ENCODE measurements around the gene HIVEP2.

The HIVEP2 gene

DNA sequence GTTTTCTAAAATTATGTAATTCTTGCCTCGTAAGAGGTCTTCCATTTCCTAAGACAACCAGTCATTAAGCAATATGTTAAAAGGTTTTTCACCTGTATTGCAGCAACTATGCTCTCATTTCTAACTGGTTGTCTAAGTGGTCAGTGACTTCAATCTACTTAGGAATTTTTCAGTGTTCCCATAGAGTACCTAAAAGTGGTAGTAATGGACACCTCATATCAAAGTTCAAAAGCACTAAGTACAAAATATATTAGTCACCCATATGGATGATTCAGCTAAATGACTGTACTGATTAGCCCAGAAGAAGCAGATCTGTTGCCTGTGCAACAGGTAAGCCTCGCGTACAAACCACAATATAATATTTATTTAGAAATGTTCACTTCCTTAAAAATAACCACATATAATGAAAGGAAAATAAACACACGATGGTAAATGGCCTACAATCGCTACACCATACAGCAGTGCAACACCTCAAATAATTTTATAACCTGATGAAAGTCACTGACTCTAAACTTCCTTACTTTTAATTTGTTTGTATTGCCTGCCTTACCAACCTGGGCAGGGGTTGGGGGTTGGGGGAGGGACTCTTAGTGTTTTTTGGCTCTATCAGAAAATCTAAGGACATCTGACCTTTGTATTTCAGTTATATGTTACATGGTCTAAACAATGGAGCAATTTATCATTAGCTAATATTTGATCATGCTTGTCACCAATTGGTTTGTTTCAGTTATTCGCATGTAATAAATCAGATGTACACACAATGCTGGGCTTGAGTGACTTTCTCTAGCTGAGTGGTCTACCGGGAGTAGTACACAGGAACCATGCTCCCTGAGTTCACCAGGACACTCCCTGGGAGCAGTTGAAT is 105.9 kb downstream of the HIVEP2 start:
- DNase-seq: no peak

DNA sequence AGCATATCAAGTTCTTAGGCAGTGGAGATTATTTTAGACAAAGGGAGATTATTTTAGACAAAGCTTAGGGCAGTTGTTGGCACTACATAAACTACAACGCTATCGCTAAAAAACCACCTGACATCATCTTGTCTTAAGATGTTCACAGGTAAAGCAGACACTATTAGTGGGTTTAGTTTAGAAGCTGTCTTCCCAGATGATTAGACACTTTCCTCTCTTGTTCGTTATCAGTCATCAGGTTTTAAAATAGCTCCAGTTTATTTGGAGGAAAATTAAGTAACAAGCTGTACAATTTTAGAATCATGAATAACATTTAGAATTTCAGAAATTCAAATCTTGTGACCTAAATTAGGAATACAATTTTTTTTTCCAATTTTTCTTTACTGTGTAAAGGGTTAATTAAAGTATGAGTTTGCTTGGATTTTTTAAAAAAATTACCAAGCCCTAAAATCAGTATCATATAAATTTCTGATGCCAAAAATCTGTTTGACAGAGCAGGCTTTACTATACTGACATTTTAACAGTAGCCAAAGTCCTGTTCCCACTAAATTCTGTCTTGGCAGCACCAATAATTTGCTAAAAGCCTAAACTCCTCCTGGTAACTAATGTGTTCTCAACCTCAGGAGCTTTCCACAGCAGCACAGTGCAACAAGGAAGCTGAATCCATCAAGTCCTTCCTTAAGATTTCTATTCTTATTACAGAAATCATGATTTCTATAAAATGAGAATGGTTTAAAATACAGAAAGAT is 109.0 kb downstream of the HIVEP2 start:
- DNase-seq: peak in 1 of 2 experiments; percentile 8

DNA sequence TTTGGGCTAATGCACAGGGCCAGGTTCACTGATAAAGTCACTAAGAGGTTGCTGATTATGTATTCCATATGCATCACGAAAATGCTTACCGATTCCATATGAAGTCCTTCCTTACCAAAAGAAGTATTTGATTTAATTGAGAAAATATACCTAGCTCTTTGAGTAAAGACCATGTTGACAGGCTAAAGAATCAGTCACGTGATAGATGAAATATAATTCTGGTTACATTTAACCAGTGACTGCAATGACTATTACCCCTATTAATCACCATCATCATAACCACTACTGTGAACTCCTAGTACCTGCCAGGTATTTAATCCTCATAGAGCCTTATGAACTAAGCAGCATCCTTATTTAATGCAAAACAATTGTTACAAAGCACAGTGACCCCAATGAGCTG is 110.1 kb downstream of the HIVEP2 start:
- DNase-seq: no peak

DNA sequence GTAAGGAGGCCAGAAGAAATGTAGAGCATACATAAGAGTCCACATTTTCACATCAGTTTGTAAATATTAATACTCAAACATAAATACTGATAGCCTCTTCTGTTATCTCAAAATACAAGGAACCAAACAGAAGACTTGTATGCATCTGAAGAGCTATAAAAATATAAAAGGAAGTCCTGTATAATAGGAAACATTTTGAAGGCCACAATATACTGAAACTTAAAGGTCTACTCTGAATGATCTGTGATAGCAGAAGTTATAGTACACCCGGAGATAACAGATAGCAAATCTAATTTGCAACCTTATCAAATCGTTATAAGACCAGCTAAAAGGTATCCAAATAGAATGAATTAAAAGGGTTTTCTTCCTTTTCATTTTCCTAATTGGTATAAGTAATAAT is 111.2 kb downstream of the HIVEP2 start:
- DNase-seq: no peak

DNA sequence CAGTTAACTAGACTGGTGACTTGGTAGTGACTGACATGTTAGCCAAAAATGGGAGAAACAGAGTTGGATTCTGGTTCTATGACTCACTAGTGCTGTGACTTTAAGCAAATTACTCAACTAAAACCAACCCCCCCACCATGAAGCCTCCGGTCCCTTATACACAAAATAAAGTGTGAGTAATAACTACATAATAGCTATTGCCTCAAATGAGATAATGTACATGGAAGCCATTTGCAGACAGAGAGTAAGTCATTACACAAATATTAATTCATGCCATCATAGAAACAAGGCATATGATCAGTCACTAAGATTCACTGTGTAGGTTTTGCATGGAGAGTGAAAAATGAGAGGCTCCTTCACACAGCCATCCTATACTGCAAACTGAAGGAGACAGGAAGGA is 111.9 kb downstream of the HIVEP2 start:
- DNase-seq: no peak

DNA sequence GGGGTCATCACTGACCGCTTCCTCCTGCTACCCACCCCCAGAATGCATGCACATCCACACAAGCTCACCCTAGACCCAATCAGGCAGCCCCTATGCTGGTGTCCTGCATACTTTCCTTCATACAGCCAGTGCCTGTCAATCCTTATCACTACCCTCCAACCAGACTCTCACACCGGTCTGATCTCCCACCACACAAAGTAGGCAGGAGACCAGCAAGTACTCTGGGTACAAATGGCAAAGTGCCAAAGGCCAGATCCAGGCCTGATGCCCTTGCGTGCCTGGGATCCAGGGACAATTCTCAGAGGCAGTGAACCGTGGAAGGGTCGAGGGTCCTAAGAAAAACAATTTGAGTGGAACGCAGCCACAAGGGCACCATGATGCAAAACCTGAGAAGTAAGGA is 114.2 kb downstream of the HIVEP2 start:
- DNase-seq: no peak

DNA sequence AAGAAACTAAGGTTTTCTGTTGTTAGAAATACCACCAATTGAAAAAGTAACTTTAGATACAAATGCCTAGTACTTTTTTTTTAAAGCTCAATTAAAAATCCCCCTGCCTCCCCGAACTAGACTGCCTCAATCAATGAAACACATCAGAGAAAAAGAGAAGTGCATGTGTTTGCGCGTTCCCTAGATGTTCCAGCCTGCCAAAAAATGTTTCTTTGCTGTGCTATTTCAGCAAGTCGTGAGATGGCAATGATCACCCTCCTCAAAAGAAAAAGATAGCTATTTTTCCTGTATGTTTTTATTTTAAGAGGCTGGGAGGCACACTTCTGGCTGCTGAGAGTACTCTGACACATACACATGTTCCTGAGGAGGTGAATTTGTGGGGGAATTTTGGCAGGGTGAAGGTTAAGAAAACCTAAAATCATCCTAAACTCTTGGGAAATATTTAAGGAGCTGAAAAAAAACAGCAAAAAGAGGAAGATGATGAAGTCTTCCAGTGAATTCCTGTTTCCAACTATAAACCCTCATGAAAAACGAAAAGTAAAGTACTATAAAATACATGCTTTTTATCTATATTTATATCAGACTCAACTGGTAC is 114.8 kb downstream of the HIVEP2 start:
- DNase-seq: no peak

DNA sequence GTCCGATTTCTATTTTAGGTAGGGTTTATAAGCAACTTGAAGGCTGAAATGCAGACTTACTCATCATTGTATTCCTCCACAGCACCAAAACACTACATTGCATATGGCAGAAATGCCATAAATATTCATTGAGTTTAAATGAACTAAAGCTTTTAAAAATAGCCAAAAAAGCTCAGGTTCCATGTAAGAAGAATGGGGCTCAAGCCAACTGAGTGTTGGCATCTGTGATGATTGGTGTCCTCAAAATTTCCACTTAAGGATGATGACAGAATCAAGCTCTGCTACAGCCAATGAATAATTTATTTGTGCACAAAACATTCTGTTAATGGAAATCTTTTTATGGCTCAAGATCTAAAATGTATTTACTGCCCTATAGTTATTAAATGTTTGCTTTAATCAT is 115.4 kb downstream of the HIVEP2 start:
- no peak for DNase-seq

DNA sequence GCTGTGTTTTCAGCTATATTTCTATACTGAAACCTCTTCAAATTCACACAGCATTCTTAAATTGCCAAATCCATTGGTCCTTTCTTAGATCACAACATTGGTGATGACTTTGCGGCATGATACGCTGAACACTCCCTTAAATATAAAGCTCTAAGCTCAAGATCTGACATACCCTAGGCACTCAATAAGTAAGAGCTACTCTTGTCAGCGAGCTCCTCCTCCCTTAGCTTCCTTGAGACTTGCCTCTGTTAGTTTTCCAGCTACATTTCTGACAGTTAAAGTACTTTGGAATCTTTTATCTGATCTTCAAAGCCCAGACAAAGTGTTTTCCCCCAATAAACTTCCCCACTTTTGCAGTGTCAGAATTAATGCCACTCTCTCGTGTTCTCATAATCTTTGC is 117.0 kb downstream of the HIVEP2 start:
- no peak for DNase-seq

DNA sequence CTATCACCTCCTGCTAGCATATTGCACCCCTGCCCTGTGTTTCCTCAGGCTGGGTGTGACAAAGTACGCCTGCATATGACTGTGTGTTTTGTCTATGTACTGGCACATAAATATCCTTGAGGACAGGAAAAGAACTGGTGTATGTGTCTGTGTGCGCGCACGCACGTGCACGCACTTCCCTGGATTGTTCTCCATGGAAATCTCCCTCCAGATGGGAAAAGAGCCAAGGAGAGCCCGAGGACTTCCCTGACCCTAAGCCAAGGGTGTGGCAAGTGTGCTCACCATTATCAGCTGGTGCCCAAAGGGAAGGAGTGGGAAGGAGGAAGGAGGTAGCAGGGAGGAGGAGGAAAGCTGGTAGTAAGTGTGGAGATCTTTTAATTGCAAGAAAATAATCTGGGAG is 117.6 kb downstream of the HIVEP2 start:
- no peak for DNase-seq

DNA sequence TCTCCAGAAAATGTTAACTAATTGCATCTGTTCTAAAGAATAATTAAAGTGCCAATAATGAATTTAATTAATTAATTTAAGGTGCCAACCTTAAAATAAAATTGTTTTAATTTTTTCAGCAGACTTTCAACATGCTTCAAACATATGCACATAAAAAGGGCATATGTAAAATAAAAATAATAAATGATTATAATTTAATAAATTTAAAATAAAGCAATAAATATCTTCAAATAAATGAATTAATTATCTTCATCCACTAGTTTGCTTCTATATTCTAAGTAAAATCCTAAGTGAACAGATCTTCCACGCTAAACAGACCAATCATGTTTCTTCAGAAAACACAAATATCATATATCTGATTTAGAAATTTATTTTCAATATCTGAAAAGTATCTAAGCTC is 119.2 kb downstream of the HIVEP2 start:
- DNase-seq: no peak

DNA sequence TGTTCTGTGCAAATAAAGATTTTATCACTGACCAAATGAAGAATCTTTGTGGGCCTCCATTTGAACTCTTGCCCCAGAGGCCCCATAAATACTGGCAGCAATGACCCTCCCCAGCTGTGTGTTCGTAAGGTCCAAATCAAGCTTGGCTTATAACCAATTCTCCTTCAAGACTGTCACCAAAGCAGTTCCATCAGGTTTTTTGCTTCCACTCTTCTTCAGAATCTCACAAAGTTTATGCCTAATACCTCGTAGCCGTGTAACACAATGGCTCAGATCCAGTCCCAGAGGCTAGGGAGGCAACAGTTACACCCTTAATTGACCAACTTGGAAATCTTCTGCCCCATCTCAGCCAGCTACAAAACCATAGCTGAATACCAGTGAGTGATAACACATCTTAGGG is 120.5 kb downstream of the HIVEP2 start:
- no peak for DNase-seq

DNA sequence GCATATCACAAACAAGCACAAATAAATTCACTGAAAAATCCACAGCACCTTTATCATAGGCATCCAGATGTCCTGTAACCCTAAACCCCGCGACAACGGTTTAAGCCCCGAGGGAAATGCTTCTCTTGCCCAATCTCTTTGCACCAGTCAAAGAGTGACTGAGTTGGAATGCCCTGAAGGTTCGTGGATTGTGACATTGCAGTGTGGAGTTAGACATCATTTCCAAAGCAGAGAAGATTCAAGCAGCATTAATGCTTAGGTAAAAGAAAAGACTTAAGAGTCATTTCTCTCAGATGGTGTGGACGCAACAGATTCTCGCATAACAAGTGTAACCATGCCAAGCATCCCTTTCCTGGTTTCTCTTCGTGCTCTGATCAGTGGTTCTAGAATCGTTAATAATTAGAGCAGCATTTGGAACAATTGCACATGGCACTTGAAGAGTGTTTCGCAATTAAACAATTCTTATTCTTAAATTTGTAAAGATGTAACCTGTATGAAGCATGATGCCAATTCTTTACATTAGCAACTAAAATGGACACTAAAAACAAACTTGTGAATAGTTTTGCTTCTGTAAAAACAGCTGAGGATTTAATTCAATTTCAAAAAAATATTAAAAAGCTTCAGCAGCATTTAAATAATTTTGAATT is 121.6 kb downstream of the HIVEP2 start:
- no peak for DNase-seq

DNA sequence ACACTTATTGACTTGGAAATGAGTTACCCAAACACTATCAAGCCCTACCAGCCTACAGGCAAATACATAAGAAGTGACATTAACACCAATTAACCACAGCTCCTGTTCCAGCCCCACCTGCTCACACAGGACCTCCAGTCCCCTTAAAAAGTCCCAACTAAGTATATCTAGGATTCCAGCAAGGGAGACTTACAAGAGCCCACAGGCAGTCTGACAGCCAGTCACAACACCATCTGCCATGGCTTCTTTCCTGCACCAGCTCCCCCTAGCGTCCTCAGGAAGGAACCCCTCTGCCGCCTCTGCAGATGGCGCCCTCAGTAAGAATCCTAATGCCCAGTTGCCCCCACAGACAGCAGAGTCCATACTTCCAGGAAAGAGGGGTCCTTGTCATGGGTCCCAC is 122.1 kb downstream of the HIVEP2 start:
- DNase-seq: peak; percentile 41 to 77

DNA sequence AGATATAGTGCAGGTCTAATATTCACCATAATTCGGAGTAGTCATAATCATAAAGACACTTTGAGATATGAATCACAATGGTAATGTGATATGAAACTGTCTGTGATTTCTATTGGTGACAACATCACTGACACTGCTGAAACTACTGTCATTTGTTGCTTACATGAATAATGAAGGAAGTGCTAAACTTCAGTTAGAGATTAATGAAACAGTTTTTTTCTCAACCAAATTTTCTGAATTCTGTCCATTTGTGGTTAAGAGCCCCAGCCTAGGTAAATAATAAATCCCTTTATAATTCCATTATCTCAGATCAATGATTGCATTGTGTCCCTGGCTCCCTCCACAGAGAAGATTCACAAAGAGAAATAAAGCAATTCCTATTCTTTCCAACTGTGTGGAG is 122.6 kb downstream of the HIVEP2 start:
- no peak for DNase-seq

DNA sequence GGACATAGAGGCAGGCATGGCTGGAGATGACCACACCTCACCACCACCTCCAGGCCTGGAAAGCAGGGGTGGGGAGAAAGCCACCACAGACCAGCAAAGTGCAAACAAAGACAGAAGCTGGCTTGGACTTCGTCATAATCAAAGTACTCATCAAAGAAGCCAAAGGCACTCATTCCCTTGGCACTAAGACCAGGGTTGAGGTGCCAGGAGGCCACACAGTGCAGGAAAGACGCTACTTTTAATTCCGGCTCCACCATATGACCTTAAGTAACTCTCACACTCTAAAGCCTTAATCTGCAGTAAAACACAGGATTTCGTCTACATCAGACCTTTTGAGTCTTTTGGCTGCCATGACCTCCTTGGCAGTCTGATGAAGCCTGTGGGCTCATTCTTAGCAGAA is 123.1 kb downstream of the HIVEP2 start:
- peak; percentile 47 to 86 for DNase-seq

DNA sequence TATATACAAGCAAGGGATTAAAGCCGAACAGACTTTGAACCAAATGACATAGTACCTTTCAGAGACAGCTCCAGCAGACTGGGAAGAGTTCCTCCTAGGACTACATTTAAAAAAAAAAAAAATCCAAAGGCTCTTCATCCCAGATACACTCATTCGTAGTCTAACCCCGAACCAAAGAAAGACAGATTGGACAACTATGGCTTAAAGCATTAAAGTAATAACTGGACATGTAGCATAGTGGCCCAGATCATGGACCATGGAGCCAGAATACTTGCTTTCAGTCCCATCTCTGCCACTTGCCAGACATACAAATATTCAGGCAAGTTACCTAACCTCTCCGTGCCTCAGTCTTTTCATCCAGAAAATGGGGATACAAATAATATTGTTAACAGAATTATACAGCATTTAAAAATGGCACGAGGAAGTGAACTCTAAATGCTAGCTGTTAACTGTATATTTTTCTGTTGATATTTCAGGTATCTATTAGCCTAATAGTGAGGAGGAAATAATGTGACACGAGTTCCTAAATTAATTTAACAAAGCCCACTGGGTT is 123.7 kb downstream of the HIVEP2 start:
- peak in 1 of 2 experiments; percentile 41 for DNase-seq

DNA sequence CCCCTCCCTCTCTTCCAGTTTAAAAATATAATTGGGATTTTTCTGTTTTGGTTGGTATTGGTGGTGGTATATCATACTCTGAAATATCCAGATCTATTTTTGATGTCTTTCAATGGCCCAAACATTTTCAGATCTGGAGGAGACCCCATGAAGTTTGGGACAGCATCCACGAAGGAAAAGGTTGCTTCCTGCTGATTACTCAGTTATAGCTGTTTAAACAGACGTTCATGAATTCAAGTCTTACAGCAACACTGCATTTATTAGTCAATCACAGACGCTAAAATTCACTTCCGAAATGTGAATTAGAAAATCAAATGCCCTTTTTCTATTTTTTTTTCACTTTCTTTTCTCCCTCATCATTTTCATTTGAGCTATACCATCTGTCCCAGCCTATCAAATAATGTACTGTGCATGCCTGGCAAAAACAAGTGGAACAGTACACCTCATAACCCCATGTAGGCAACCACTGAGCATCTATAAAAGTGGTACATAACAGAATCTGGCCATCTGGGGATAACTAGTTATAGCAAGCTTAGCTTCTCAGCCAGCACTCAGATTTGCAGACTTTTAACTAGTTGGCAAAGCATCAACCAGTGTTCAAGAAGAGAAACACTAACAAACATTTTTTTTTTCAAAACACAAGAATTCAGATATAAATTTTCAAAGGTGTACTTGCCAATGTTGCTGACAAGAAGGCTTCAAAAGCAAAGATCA is 124.5 kb downstream of the HIVEP2 start:
- peak; percentile 21 to 73 for DNase-seq

DNA sequence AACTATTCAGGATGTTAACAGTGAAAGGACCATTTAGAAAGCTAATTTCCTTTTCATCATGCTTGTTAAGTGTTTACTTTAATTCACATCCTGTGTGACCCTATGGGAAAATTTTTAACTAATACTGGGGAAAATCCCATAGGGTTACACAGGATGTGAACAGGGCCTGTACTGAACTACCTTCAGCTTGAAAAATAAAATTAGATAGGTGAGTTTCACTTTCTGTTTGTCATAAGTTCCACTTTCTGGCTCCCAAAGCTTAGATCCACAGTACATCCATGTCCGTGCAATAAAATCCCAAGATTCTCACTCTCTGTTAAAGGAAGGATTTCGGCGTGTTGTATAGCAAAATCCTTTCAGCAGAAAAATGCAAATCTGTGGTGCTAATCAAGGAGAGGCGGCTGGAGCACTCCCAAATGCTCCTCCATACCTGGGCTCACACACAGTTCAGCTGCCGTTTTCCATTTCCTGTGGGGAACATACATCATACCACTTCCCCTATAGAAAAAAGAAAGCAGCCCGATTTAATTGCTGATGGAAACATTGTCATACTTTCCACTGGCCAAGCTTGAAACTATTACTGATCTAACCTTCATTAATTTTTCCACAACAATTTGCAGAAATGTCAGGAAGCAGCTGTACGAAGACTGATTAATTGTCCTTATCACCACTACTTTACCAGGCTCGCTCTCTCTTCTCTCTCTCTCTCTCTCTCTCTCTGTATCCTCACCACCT is 125.2 kb downstream of the HIVEP2 start:
- no peak for DNase-seq

DNA sequence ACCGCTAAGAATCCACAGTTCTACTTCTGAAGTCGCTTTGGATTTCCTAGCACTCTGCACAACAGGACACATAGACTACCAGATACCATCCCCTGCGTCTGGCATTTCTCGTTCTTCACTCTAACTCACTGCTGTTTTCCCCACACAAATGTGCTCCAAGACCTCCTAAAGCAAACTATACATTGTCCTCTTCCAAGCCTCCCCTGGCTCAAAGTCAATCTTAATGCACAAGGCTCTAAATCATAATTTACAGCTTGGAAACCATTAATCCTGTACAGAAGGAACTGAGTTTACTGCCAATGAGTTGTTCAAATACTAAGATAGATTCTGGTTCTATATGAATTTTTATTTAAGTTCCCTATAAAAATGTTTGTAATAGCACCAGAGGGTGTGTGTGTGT is 128.5 kb downstream of the HIVEP2 start:
- no peak for DNase-seq

DNA sequence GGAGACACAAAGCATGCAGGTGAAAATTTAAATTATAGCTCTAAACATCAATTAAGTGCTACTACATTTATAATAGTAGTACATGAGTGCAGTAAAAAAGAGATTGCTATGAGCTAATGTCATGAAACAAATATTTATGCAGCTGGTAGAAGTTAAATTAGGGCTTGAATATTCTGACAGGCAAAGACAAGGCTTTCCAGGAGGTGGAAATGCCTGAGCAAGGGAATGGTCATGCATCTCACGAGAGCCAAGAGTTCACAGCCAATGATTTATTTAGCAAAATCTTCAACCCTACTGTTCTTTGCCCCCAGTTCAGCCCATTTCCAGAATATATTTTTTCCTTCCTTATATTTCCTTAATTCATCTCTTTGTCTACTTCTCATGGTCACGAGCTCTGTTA is 128.9 kb downstream of the HIVEP2 start:
- no peak for DNase-seq

DNA sequence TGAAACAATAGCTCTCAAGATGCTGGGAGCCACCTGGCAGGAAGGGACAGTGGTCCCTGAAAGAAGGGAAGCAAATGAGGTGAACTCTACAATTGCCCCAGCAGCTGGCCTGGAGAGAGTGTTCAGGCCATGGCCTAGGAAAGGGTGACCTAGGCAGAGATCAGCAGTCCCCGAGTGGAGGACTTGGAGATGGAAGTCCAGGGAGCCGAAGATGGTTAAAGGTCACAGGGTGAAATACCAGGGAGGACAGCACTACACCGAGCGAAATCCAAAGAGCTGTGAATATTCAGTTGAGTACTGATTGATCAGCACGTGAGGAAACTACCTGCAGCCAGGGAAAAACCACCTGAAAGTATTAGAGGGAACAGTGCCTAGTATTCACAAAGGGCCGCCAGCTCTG is 133.1 kb downstream of the HIVEP2 start:
- no peak for DNase-seq
